Retinal pigment epithelial cell (primary cell): ENCODE data around the gene TANGO6.

Experiments used
- DNase-seq: peaks from one replicate; pipeline ENCODE4 v3.0.0-alpha.2; 2010; ENCODE audit warnings: low read depth
- H3K4me3 ChIP-seq: 2 replicates; pipeline ENCODE4 v1.5.1; 2011; ENCODE audit warnings: mild to moderate bottlenecking, low read length, control low read depth, moderate library complexity
- CTCF ChIP-seq: conservative IDR thresholded peaks from 2 replicates; pipeline ENCODE4 v1.5.1; 2011; ENCODE audit warnings: low read depth, low read length, control low read depth, inconsistent platforms

TANGO6 gene

GRCh38 chr16:68969338-68969737 is 126.0 kb downstream of the TANGO6 start:
- TF ChIP-seq CTCF: no peak
- no peak overlapping the region for H3K4me3 ChIP-seq
- DNase-seq: no peak

- DNase-seq: no peak
- no peak for TF ChIP-seq CTCF
- no peak overlapping the region for H3K4me3 ChIP-seq
Measured at GRCh38 chr16:68972013-68972412, 128.7 kb downstream of the TANGO6 start.

- TF ChIP-seq CTCF: peak; percentile 61
- no peak for DNase-seq
- no peak overlapping the region for H3K4me3 ChIP-seq
Measured at GRCh38 chr16:68972720-68973119, 129.4 kb downstream of the TANGO6 start.

DNA sequence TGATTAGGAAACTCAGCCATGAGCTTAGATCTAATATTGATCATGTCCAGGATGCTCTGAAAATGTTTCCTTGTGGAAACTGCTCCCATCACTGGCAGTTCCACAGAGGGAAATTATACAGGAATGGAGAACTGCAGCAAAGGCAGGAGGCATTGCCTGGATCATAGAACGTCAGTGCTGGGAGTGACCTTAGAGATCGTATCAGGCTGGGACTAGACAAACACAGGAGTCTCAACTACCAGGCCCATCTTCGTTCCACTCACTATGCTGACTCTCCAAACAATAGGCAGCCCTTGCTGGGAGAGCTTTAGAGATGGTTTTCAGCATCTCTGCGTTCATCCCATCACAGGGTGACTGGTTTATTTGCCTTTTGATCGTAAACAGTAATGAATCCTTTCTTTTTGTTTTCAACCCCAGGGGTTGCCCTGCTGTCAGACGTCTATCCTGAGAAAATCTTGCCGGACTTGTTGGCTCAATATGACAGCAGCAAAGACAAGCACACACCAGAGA is 130.3 kb downstream of the TANGO6 start:
- H3K4me3 ChIP-seq: no peak overlapping the region
- no peak for TF ChIP-seq CTCF
- DNase-seq: no peak

GRCh38 chr16:68978303-68978954 is 135.1 kb downstream of the TANGO6 start:
- no peak overlapping the region for H3K4me3 ChIP-seq
- TF ChIP-seq CTCF: no peak
- no peak for DNase-seq

DNA sequence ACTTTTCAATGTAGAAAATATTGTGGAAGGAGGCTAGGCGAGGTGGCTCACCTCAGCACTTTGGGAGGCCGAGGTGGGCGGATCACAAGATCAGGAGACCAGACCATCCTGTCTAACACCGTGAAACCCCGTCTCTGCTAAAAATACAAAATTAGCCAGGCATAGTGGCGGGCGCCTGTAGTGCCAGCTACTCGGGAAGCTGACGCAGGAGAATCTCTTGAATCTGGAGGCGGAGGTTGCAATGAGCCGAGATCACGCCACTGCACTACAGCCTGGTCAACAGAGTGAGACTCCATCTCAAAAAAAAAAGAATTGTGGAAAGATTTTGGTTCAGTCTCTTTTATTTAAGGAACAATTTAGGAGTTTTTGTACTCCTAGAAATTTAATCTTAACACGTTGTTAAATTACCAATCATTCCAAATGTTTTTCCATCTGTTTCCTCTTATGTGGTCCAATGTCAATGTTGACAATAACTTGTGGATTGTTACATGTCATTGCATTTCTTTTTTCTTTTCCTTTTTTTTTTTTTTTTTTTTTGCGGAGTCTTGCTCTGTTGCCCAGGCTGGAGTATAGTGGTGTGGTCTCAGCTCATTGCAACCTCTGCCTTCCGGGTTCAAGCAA is 137.5 kb downstream of the TANGO6 start:
- no peak for DNase-seq
- no peak overlapping the region for H3K4me3 ChIP-seq
- TF ChIP-seq CTCF: no peak

GRCh38 chr16:68981971-68982370 is 138.6 kb downstream of the TANGO6 start:
- H3K4me3 ChIP-seq: no peak overlapping the region
- no peak for DNase-seq
- TF ChIP-seq CTCF: no peak
